HCT116 (cell line): Measurements from ENCODE around the gene ACTR3C. TPM values are rescaled to one million over a fixed set of nuclear protein-coding genes. Genes with fewer than 3 reads are reported as not detected.

ENCODE experiments used
- ATAC-seq: fragments of 200-7000 bp; cut with Tn5 transposase; 2 replicates; pipeline ENCODE4 v1.9.1; 2020; ENCODE audit warnings: mild to moderate bottlenecking, moderate library complexity
- BruUV-seq: library from RNA; stranded (reverse); fragments of 400-500 nt; replicated peaks from 2 replicates; lab custom pipeline; 2021; lab: Mats Ljungman, UMichigan
- CTCF ChIA-PET: fragments of 300-600 bp; sonication (Branson Sonifier 250); formaldehyde crosslinking; loops from one replicate; lab custom pipeline; 2021; ENCODE audit warnings: antibody characterized with exemption; lab: Charles Lee
- POLR2A ChIA-PET: fragments of 300-600, 350-600 bp; sonication (Branson Sonifier 250); formaldehyde crosslinking; loops from one replicate; lab custom pipeline; 2021; ENCODE audit warnings: antibody characterized with exemption; lab: Charles Lee
- RAD21 ChIA-PET, 2 experiments: fragments of 300-600 bp; sonication (Branson Sonifier 250); formaldehyde crosslinking; loops; one replicate each; lab custom pipeline; 2023; ENCODE audit warnings: low total read pairs in 2 of 2; ENCODE audit not compliant: uncharacterized antibody in 2 of 2, unreplicated experiment in 2 of 2, low non-redundant PET in 1 of 2; lab: Charles Lee
- DNase-seq: peaks from one replicate; pipeline ENCODE4 v3.0.0-alpha.2; 2010; ENCODE audit warnings: low read depth, low spot score
- H2AFZ ChIP-seq: fragments of 200-600 bp; shearing (Covaris generic), sonication (generic); 2 replicates; pipeline ENCODE4 v1.6.1; 2017; ENCODE audit warnings: low read depth, mixed run types, mixed read lengths, antibody characterized with exemption, low read length; ENCODE audit not compliant: poor library complexity, severe bottlenecking
- H3K27ac ChIP-seq: 2 replicates; pipeline ENCODE4 v1.5.1; 2012; ENCODE audit warnings: low read depth, low read length
- H3K27me3 ChIP-seq: fragments of 200-600 bp; sonication (generic); 2 replicates; pipeline ENCODE4 v1.6.1; 2016; ENCODE audit warnings: mixed run types, low read length, mixed read lengths; ENCODE audit not compliant: insufficient read depth
- H3K36me3 ChIP-seq, 2 experiments: fragments of 200-500 bp in 1 of 2; fragments of 200-600 bp in 1 of 2; sonication (Bioruptor generic) in 1 of 2; sonication (generic) in 1 of 2; 2 replicates each; pipeline versions ENCODE4 v1.5.1 to v1.6.1; 2014 to 2016; ENCODE audit warnings: low read length in 2 of 2, inconsistent platforms in 1 of 2, mixed read lengths in 1 of 2, mixed run types in 1 of 2; ENCODE audit not compliant: insufficient read depth in 2 of 2, control insufficient read depth in 1 of 2
- H3K4me1 ChIP-seq, 2 experiments: fragments of 200-600 bp in 1 of 2; sonication (generic) in 1 of 2; 2 replicates each; pipeline versions ENCODE4 v1.5.1 to v1.6.1; 2012 to 2017; ENCODE audit warnings: low read length in 2 of 2, inconsistent platforms in 1 of 2, mild to moderate bottlenecking in 1 of 2, mixed read lengths in 1 of 2, mixed run types in 1 of 2, moderate library complexity in 1 of 2; ENCODE audit not compliant: insufficient read depth in 2 of 2, control insufficient read depth in 1 of 2
- H3K4me2 ChIP-seq: fragments of 200-600 bp; sonication (generic); 2 replicates; pipeline ENCODE4 v1.6.1; 2017; ENCODE audit warnings: mixed run types, low read length, mixed read lengths
- H3K4me3 ChIP-seq, 2 experiments: fragments of 200-600 bp in 1 of 2; sonication (generic) in 1 of 2; replicated peaks in 1 of 2; 2 replicates each; pipeline ENCODE4 v1.5.1; 2011 to 2016; ENCODE audit warnings: low read length in 2 of 2, control low read depth in 1 of 2, low read depth in 1 of 2, mild to moderate bottlenecking in 1 of 2, mixed read lengths in 1 of 2, mixed run types in 1 of 2
- H3K79me2 ChIP-seq: fragments of 200-600 bp; sonication (generic); 2 replicates; pipeline ENCODE4 v1.6.1; 2017; ENCODE audit warnings: mild to moderate bottlenecking, mixed run types, low read length, moderate library complexity, mixed read lengths; ENCODE audit not compliant: insufficient read depth
- H3K9ac ChIP-seq: fragments of 200-600 bp; sonication (generic); 2 replicates; pipeline ENCODE4 v1.6.1; 2016; ENCODE audit warnings: low read length, mixed read lengths
- H3K9me2 ChIP-seq: fragments of 200-600 bp; sonication (generic), shearing (Covaris generic); 2 replicates; pipeline ENCODE4 v1.6.1; 2017; ENCODE audit warnings: mixed run types, mild to moderate bottlenecking, moderate library complexity; ENCODE audit not compliant: insufficient read depth
- H3K9me3 ChIP-seq, 2 experiments: fragments of 200-500 bp in 1 of 2; fragments of 200-600 bp in 1 of 2; sonication (Bioruptor generic) in 1 of 2; sonication (generic) in 1 of 2; 2 replicates each; pipeline ENCODE4 v1.6.1; 2014 to 2017; ENCODE audit warnings: low read length in 2 of 2, mixed read lengths in 2 of 2, inconsistent platforms in 1 of 2, low read depth in 1 of 2, mild to moderate bottlenecking in 1 of 2, mixed run types in 1 of 2, moderate library complexity in 1 of 2; ENCODE audit not compliant: control insufficient read depth in 1 of 2, insufficient read depth in 1 of 2
- H4K20me1 ChIP-seq: fragments of 200-600 bp; sonication (generic), shearing (Covaris generic); 2 replicates; pipeline ENCODE4 v1.6.1; 2017; ENCODE audit warnings: mixed run types, mild to moderate bottlenecking, moderate library complexity; ENCODE audit not compliant: insufficient read depth
- ATF3 ChIP-seq: IDR thresholded peaks from 2 replicates; pipeline ENCODE4 v1.6.1; 2012
- CEBPB ChIP-seq: IDR thresholded peaks from 2 replicates; pipeline ENCODE4 v1.6.1; 2012; ENCODE audit warnings: low read depth
- EGR1 ChIP-seq: IDR thresholded peaks from 2 replicates; pipeline ENCODE4 v1.6.1; 2012; ENCODE audit warnings: low read depth
- MAX ChIP-seq: IDR thresholded peaks from 2 replicates; pipeline ENCODE4 v1.6.1; 2012
- POLR2A ChIP-seq: IDR thresholded peaks from 2 replicates; pipeline ENCODE4 v1.7.0; 2011; ENCODE audit warnings: borderline replicate concordance; ENCODE audit not compliant: insufficient read depth, insufficient read length; ENCODE audit errors: extremely low read depth
- RAD21 ChIP-seq: IDR thresholded peaks from 2 replicates; pipeline ENCODE4 v1.6.1; 2012; ENCODE audit warnings: low read depth, mild to moderate bottlenecking
- SIN3A ChIP-seq: IDR thresholded peaks from 2 replicates; pipeline ENCODE4 v1.6.1; 2012; ENCODE audit warnings: low read depth
- SP1 ChIP-seq: IDR thresholded peaks from 2 replicates; pipeline ENCODE4 v1.6.1; 2012; ENCODE audit warnings: low read depth
- SRF ChIP-seq: IDR thresholded peaks from 2 replicates; pipeline ENCODE4 v1.6.1; 2012; ENCODE audit warnings: low read depth
- TCF7L2 ChIP-seq: IDR thresholded peaks from 2 replicates; pipeline ENCODE4 v1.7.0; 2011; ENCODE audit warnings: borderline replicate concordance, inconsistent platforms; ENCODE audit not compliant: insufficient read depth, insufficient read length; ENCODE audit errors: extremely low read depth
- ZNF274 ChIP-seq: fragments of 200-500 bp; sonication (Bioruptor generic); IDR thresholded peaks from 2 replicates; pipeline ENCODE4 v1.6.1; 2014; ENCODE audit warnings: mild to moderate bottlenecking, low read depth, low read length, inconsistent platforms
- intact Hi-C: fragments of 100-400 bp; cut with micrococcal nuclease; formaldehyde crosslinking; loops from 2 replicates; pipeline ENCODE4 v1.10.0; 2022
- total RNA-seq: library from RNA; stranded (reverse); gene quantifications from one replicate; pipeline ENCODE4 v1.2.1, GENCODE V29; 2021; ENCODE audit not compliant: unreplicated experiment
- TF ChIP-seq, protein P1 (sequence below): IDR thresholded peaks from 2 replicates; pipeline ENCODE4 v1.6.1; 2011; ENCODE audit warnings: mild to moderate bottlenecking, low read length, moderate library complexity; ENCODE audit not compliant: insufficient replicate concordance; ENCODE audit errors: extremely low read depth

ACTR3C gene
- total RNA-seq, 1 experiment from 2014 or later: 2.0 TPM

GRCh38 chr7:150327308-150327707 is 4.0 kb upstream of the ACTR3C start:
- Histone ChIP-seq H3K27me3 (no peaks in the 10 kb centered on the region), H3K9ac (no peak overlapping the region), H3K79me2 (peaks cover 12% of the 10 kb centered on the region), H3K27ac (no peak overlapping the region), H3K9me3 (no peaks in the 10 kb centered on the region), H3K36me3 (peaks cover 0 to 3% of the 10 kb centered on the region in 2 experiments; a peak in 1 of 4 replicates), H4K20me1 (no peaks in the 10 kb centered on the region), H3K4me3 (no peak overlapping the region), H3K4me2 (no peak overlapping the region), H2AFZ (no peak overlapping the region), H3K4me1 (peaks cover 8 to 24% of the 10 kb centered on the region in 2 experiments; a peak in 3 of 4 replicates), H3K9me2 (no peaks in the 10 kb centered on the region)
- POLR2A ChIA-PET: no interaction called here
- CTCF ChIA-PET: no interaction called here
- no TSS peak for BruUV-seq
- ATAC-seq (no peak), DNase-seq (no peak)
- RAD21 ChIA-PET: no interaction called here
- TF ChIP-seq RAD21 (no peak), SIN3A (no peak), MAX (no peak), ATF3 (no peak)
- intact Hi-C loops: no loop called here

GRCh38 chr7:150326657-150327268 is 3.4 kb upstream of the ACTR3C start:
- RAD21 ChIA-PET: no interaction called here
- peaks cover 14% of the 10 kb centered on the region for H3K79me2 ChIP-seq

More at GRCh38 chr7:150326657-150327268, 3.4 kb upstream of the ACTR3C start:
- no peaks in the 10 kb centered on the region for H4K20me1 ChIP-seq
- ATAC-seq: no peak
- TF ChIP-seq POLR2A: no peak
- no peak for TF ChIP-seq CEBPB
- no peak for TF ChIP-seq EGR1
- TF ChIP-seq SP1: no peak
- no peak for TF ChIP-seq SRF
- no peak for TF ChIP-seq TCF7L2
- TF ChIP-seq, protein P1, sequence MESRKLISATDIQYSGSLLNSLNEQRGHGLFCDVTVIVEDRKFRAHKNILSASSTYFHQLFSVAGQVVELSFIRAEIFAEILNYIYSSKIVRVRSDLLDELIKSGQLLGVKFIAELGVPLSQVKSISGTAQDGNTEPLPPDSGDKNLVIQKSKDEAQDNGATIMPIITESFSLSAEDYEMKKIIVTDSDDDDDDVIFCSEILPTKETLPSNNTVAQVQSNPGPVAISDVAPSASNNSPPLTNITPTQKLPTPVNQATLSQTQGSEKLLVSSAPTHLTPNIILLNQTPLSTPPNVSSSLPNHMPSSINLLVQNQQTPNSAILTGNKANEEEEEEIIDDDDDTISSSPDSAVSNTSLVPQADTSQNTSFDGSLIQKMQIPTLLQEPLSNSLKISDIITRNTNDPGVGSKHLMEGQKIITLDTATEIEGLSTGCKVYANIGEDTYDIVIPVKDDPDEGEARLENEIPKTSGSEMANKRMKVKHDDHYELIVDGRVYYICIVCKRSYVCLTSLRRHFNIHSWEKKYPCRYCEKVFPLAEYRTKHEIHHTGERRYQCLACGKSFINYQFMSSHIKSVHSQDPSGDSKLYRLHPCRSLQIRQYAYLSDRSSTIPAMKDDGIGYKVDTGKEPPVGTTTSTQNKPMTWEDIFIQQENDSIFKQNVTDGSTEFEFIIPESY: no peak
- no peak for TF ChIP-seq ZNF274
- no peak overlapping the region for H3K27ac ChIP-seq
- ChIA-PET POLR2A (interaction anchor here (0.7 kb wide), 1 partner anchor 26 kb away, joined by 3 read pairs; no protein-coding TSS in a partner anchor), CTCF (no interaction called here)
- BruUV-seq: no TSS peak
- no peak overlapping the region for H3K9ac ChIP-seq
- intact Hi-C loops: no loop called here
- H2AFZ ChIP-seq: no peak overlapping the region
- no peaks in the 10 kb centered on the region for H3K9me2 ChIP-seq
- no peak for DNase-seq
- H3K27me3 ChIP-seq: no peaks in the 10 kb centered on the region
- H3K9me3 ChIP-seq: no peaks in the 10 kb centered on the region
- H3K4me2 ChIP-seq: no peak overlapping the region
- peaks cover 8 to 29% of the 10 kb centered on the region in 2 experiments; a peak in 3 of 4 replicates for H3K4me1 ChIP-seq
- H3K36me3 ChIP-seq: peaks cover 0 to 3% of the 10 kb centered on the region in 2 experiments; a peak in 1 of 4 replicates
- no peak overlapping the region for H3K4me3 ChIP-seq
